Fibroblast of skin of right biceps (primary cell): ENCODE measurements around the gene RNASE7.
A peak's percentile ranks its signal among the peaks of the same experiment; 100 is the strongest.

Source experiments
- DNase-seq: peaks from one replicate; pipeline ENCODE4 v3.0.0-alpha.2; 2013

Gene RNASE7

DNA sequence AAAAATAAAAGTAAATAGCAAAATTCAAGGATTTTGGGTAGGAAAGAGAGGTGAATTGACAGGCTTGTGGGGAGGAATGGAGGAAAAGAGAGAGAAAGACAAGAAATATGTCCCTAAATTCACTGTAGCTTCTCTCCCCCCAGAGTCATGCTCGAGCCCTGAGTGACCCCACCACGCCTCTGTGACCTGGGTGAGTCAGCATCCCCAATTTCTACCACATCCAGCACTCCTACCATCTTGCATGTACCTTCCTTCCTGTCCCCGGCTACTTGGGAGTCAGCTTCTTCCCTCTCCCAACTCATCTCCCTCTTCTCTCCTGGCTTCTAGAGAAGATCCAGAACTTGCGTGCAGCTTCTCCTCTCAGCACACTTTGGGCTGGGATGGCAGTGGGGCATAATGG is 46.5 kb downstream of the RNASE7 start:
- no peak for DNase-seq

DNA sequence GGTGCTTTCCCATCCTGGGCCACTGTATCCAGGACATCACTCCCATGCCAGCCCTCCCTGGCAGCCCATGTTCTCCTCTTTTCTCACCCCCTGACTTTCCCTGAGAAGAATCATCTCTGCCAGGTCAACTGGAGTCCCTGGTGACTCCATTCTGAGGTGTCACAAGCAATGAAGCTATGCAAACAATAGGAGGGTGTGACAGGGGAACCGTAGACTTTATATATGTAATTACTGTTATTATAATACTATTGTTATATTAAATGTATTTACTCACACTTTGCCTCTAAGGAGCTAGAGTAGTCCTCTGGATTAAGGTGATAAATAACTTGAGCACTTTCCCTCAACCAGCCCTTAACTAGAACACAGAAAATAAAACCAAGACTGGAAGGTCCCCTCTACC is 47.1 kb downstream of the RNASE7 start:
- DNase-seq, result no peak

DNA sequence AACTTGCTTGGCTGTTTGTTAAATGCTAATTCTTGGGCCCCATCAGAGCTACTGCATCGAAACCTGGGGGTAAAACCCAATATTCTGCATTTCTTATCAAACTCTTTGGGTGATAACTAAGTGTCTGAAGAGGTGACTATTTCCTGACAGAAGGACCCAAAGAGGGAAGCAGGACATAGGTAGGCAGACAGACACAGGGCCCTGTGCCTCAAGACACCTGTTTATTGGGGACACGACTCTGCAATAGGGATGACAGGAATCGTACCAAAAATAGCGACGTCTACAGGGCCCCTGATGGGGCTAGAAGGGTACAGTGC is 47.7 kb downstream of the RNASE7 start:
- DNase-seq, result no peak

DNA sequence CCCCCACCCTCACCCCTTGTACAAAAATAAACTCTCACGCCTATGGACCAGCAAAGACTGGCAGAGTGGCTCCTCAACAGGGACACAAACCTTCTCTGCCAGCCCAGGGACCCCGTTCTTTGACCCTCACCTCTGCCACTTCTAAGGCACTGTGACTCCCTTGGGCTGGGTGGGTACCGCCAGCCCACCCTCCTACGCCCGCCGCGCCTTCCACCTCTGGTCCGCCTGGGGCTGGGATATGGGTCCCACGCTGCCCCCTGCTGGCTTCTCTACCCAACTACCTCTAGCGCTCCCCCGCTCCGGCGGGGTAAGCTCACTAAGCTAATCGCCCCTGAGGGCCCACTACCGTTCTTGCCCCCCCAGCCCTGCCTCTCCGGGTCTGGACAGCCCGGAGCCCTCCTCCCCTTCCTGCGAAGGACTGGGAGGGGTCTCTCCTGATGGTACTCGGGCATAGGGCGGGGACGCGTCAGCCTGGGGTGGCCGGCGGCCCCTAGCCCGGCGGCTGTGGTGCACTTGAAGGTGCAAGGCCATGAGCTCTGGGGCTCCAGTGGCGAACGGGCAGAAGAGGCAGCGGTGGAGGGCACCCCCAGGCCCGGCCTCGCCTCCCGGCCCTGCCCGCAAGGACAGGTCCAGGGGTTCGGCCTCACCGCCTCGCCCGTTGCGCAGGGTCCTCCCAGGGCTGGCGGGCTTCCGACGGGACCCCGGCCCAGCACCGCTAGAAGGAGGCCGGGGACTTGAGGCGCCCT is 48.2 kb downstream of the RNASE7 start:
- DNase-seq, result no peak

DNA sequence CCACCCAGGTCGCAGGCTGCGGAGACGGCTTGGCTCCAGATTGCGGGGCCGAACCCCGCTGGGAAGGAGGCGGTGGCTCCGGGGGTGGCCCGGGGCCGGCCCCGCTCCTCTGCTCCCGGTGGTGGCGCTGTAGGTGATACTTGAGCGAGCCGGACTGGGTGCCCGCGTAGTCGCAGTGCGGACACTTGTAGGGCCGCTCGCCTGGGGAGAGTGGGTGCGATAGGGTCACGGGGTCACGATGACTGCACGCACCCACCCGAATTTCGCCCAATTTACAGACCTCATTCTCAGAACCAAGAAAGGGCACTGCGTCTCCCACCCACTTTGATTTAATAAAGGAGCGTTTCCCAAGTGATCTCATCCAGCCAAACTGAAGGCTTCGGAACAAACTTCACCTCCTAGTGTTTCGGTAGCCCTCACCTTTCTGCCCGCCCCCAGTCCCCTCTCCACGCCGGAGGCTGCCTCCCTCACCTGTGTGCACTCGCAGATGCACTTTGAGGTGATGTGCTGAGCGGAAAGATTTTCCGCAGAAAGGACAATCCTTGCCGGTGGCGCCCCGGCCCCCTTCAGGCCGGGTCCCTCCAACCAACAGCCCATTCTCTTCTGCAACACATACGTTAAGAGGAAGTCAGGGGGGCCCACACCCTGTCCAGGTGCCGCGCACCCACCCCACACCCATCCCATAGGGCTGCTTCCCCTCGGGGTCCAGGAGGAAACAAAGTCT is 48.9 kb downstream of the RNASE7 start:
- DNase-seq, result no peak

DNA sequence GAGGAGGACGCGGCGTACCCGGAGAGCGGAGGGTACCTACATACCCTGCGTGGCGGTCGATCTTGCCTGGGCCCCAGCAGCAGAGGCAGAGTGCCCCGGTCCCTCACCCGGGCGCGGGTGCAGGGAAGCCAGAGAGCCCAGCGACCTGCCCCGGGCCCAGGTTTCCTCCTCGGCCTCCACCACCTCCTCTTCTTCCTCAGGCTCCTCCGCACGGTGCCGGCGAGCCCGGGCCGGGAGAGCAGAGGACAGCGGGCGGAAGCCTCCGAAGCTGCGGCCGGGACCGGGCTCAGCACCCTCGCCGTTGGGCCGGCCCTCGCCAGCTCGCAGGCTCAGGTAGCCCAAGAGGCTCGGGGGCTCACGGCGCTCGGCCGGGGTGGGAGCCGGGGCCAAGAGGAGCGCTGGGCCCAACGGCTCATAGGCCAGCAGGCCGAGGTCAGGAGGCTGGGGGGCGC is 49.7 kb downstream of the RNASE7 start:
- no peak for DNase-seq

DNA sequence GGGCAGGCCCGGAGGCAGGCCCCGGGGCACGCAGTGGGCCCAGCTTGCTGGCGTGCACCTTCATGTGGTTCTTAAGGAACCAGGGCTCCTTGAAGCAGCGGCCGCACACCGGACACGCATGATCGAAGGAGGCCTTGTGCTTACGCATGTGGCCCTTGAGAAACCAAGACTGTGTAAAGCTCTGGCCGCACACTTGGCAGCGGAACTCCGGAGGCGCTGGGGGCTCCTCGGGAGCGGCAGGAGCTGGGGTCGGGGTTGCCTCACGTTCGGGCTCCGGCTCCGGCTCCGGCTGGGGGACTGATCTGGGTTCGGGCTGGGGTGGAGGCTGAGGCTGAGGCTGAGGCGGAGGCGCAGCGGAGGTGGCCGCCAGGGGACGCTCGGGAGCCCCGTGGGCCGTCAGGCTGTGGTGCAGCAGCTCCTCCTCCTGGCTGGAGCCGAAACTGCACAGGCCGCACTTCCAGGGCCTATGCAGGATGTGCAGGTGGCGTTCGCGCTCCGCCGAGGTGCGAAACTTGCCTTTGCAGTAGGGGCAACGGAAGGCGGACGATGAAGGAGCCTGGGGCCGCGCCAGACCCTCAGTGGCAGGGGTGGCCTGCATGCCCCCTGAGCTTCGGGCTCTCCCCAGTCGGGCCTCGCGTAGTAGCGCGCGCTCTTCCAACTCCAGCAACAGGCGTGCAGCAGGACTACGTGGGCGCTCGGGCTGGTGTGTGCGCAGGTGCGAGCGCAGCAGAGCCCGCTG is 50.3 kb downstream of the RNASE7 start:
- peak; percentile 64 for DNase-seq

DNA sequence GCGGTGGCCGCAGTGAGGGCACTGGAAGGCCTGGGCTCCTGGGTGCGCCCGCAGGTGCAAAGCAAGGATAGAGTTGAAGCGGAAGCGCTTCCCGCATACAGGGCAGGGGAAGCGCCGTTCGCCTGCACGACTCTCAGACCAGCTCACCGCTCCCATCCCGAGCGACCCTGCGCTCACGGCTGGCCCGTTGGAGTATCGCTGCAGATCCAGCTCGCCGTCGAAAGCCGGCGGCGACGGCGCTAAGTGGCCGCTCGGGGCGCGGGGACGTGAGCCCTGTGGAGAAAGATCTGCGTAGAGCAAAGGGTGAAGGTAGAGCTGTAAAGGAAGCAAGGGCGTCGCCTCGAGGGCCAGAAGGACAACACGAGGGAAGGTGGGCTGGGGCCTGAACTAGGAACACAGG is 50.9 kb downstream of the RNASE7 start:
- no peak for DNase-seq
